Heart left ventricle (tissue), 13 donors: ENCODE data around the gene R3HDM2.

Experiments
- CTCF ChIP-seq, 12 donors: fragments of 200-600 bp; sonication (generic) in 4 of 12; IDR thresholded peaks; one replicate each; pipeline versions ENCODE4 v1.5.0 to v1.8.0; 2018 to 2022; ENCODE audit warnings: antibody characterized with exemption in 12 of 12, mild to moderate bottlenecking in 5 of 12
- POLR2A ChIP-seq, 2 donors: fragments of 450-650 bp; IDR thresholded peaks; one replicate each; pipeline ENCODE4 v1.6.1; 2017; ENCODE audit warnings: antibody characterized with exemption in 2 of 2, mild to moderate bottlenecking in 2 of 2, moderate library complexity in 2 of 2
- donor health status: ischemic (EF 13 %, LVEDD 7.1; RV severe dilation, severe dysfunction).
- donor health status: DM: no; HTN: yes; CAD: no.
- donor health status: DM: no; HTN: no; CAD: no.
- donor health status: ischemic (EF 25% LVEDD 6.9; RV normal size, moderate dysfunction).
- donor health status: ischemic (EF 25% LVEDD 5.7; RV mildly dilated, moderate dysfunction).
- donor health status: ischemic (EF 35%, LVEDD 5.7; RV mildly dilated, moderate dysfunction).
- donor health status: nonischemic (EF 11% LVEDD 7.7; RV severe dilation, severe dysfunction).
- donor health status: DM: yes; HTN: yes; CAD: no.
- donor health status: PGD.
- donor health status: ischemic (EF 29% LVEDD 5.4; RV normal size, mild dysfunction).
- donor health status: nonischemic (EF 23%, LVEDD 6.1; RV moderate dilation, normal function).

GRCh38 chr12:57438400-57438799, 7.6 kb upstream of the R3HDM2 start:
- TF ChIP-seq POLR2A (IDR thresholded peaks at IDR 0.05) (no peak), CTCF (IDR thresholded peaks at IDR 0.05) (no peak)
